ENCODE results near the gene S100A7A.
"Not testable (repeated sequence)": the region's sequence is repeated elsewhere in the genome, so short reads cannot be mapped to it uniquely, and the experiment has no call there.

S100A7A gene

DNA sequence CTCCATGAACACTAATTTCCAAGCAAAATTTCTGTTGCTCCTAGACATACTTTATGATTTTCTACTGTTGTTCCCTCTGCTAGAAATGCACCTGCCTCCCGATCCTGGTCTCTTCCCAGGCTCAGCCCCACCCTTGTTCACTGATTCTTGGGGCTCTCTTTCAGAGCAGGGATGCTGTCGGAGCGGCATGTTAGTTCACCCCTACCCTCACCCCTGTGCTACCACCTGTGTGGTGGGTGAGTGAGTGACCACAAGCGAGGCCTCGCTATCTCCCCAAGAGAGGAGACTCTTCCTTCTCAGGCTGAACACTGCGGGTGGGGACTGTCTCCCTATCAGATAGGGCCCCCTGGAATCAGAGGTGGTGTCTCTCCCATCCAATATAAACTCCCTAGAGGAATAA, 20.5 kb upstream of the S100A7A start:
- DNase-seq: no peak

DNA sequence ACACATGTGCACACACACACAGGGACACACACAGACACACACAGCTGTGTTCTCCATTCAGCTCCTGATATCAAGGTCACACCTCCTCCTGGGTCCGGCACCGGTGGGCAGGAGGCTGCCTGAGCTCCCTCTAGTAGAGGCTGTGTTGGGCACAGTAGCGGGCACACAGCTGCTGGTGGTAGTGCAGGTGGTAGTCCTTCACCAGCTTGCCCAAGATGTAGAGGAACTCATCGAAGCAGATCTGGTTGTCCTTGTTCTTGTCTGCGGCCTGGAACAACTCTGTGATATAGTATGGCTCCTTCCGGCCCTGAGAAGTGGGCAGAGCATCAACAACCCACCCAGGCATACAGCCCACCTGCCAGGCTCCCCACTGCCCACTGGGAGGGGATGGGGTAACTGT, 19.9 kb upstream of the S100A7A start:
- DNase-seq: no peak

DNA sequence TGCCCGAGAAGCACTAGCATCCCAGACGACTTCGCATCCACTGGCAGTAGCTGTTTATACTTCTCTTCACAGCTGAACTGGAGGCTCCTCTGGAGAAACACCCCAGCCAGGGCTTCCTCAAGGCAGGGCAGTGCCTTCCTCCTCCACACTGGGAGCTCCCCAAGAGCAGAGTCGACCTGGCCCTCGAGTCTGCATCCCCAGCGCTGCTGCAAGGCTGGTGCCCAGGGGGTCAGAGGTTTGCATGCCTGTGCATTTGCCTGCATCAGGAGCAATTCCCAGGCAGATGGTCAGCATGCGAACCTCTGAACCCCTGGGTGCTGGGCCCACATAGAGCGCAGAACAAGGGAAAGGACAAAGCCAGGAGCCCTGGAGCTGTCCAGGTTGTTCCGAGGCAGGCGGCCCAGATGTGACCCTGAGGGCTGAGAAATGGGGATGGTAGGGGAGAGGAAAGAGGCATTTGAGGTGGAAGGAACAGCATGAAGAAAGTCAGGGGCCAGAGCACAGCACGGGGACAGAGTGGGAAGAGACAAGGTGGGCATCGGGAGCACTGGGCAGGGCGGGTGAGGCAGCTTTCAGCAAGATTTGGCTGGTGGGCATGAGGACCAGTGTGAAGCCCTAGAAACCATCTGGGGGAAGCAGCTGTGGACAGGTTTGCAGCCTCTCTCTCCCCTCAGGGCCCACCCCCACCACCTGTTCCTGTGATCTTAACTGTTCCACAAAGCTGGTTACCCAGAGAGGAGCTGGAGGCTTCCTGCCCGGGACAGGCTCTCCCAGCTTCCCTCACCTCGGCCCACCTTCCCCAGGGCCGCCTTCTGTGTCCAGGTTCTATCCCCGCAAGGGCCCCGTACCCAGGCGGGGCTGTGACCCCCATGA, 19.0 kb upstream of the S100A7A start:
- no peak for DNase-seq

DNA sequence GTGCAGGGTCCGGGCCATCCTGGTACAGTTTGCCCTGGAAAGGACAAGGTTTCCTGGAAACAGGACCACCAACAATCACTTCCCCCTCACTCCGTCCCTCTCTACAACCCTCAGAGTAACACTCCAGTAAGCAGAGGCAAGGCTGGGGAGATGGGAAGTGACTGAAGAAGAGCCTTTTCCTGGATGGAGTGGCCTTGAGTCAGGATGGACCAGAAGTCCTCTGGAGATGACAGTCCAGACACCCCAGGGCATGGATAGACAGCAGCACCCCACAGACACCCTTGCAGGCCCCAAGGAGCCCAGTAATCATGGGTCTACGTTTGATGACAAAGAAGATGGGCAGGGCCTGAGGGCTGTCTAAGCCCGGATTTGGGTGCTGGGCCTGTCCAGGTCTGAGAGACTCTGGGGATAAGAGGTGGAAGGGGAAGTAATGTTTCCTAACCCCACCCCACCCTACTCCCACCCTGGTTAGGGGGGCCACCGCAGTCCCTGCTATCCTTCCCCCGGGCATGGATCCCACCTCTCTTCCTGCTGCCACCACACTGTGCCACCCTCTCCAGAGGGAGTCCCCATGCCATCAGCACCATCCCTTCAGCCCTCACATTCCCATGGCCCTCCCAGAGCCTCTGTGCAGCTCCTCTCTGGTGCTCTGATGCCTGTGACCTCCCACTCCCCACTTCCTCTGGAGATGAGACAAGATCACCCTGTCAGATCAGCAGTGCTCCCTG, 18.2 kb upstream of the S100A7A start:
- no peak for DNase-seq

DNA sequence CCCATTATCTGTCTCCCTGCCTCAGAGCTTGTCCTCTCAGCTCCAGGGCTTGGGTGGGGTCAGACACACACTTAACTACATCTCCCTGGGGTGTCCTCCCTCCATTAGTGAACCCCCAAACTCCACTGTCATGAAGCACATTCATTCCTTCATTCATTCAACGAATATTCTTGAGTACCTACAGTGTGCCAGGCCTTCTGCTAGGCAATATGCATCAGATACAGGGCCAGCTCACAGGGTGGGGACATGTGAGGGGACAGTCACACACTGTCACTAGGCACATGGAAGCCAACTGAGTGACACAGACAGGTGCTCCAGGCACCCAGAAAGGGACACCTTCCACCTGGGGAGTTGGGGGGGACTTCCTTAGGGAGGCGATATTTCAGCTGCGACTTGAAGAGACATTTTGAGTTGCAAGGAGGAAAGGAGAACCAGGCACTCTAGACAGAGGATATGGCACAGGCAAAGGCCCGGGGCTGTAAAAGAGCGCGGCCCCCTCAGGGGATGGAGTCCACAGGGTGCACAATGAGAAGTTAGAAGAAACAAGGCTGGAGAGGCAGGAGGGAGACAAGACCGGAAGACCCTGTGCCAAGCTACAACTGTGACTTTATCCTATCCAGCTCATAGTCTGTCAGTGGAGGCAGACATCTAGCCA, 16.8 kb upstream of the S100A7A start:
- no peak for DNase-seq

DNA sequence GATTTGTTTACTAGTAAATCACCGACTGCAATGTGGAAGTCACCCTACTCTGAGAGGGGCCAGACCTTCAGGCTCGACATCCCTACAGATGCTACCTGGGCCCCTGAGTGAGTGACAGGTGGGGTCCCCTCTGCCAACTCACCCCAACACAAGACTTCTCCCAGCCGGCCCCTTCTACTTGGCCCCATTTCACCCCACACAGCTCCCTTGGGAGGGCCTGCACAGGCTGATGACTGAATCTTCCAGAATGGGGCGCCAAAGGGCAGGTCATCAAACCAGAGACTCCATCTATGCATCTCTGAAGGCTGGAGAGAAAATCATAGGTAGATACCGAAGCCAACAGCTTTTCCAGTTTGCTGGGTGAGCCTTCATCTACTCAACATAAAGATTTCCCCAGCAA, 16.1 kb upstream of the S100A7A start:
- no peak for DNase-seq

DNA sequence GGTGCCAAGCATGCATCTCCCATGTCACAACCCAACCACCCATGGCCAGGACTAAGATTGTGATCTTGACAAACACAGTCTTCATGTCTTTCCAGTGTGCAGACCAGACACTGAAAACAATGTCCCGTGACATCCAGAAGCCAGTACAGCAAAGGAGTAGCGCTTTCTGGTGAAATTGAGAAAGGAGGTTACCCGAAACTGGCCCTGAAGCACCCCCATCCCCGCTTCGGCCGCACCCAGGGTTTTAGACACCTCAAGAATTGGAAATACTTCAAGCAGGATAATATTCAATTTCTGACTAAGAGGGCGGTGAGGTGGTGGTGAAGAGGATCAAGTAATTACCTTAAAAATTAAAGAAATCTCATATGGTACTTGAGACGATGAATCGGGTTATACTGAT, 14.9 kb upstream of the S100A7A start:
- DNase-seq: no peak

DNA sequence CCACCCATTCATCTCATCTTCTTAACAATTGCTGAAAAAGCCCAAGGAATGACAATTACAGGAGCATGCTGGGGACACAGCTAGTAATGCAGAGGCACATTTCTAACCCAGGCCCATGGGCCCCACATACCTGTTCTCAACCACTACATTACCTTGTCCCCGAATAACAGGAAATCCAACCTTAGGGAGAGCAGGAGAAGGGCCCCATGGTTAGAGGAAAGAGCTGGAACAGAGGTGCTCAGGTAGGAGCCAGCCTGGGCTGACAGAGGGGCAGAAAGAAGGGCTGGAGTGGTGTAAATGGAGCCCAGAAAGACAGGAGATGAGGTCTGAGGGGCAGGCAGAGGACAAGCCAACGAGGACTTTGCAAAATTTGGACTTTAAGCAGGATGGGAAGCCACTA, 14.1 kb upstream of the S100A7A start:
- DNase-seq: no peak

DNA sequence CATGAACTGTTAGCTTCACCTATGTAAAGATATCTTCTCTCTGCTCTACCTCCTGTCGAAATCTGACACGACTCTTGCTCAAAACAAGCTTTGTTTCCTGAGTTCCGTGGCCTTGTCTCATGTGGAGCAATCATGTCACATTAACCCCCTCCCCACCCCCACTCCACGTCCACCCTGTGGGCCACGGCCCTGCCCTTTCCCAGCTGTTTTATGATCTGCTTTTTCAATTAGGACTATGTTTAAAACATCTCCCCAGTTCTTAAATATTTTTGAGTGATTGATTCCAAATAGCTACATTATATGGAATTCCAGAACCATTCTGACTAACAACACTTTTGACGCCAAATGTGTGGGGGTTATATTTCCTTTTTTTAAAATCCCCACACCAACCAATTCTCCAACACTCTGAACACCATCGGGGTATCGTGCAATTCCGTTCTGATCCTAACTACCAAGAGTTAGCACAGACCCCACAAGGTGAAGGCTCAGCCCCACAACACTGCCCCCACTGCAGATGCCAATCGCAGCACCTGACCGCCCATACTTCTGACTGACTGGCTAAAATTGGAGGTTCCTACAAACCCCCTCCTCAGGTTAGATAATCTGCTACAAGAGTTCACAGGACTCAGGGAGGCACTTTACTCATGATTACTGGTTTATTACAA, 12.8 kb upstream of the S100A7A start:
- DNase-seq: no peak

DNA sequence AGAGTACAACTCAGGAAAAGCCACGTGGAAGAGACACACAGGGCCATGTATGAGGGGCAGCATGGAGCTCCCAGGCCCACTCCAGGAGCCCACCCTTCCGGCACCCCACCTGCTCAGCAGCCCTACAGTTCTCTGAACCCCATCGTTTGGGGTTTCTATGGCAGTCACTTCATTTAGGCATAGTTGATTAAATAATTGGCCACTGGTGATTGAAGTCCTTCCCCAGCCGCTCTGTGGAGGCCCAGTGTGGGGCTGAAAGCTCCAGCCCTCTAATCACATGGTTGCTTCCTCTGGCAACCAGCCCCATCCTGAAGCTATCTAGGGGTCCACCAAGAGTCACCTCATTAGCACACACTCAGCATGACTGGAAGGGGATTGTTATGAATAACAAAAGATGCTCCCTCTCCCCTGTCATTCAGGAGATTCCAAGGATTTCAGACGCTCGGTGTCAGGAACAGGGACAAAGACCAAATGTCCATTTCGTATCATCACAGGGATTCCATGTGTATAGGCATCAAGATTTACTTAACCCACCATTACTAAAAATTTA, 12.2 kb upstream of the S100A7A start:
- no peak for DNase-seq

DNA sequence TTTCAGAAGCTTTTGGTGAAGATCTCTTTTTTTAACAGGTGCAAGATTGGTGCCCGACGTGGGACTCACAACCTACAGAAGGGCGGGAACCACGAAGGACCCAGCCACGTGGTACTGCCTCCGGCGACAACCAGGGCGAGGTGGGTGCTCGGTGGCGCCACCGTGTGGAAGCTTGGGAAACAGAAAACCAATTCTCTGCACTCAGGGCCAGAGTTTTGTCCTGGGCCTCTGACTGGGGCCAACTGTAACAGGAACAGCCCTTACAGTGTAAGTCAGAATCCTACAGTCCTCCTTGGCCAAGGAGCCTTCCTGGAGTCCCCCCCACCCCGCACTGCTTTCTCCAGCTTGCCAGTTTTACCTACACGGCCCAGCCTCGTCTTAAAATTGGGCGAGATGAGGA, 11.6 kb upstream of the S100A7A start:
- DNase-seq: peak; percentile 50

DNA sequence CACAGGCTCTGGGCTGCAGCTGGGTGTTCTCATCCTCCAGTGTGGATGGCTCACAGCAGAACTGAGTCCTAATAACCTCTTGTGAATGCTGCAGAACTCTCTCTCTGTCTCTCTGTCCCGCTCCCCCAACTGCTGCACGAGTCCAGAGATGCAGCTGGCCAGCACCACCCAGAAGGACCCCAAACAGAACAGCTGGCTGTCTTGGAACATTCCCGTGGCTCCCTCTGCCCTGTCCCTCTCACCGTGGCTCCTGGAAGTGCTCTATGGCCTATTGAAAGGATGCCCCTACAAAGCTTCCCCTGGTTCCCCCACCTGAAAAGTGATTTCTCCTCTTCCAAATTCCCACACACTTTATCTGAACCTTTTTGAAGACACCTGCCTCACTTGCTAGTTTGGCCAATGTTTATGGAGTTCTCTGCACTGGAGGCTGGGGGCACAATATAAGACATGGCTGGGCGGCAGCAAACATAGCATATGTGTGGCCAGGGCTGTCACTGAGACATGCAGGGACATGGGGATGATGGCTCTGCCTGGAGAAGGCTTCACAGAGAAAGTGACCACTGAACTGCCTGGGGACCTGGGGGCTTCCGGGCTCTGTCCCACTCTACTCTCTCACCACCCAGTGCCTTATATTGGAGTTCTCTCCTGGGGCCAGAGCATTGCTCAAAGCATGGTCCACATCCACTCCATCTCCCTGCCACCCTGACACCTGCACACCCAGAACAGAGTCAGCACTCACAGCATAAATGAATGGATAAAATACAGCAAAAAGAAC, 10.3 kb upstream of the S100A7A start:
- DNase-seq: not testable (repeated sequence)

DNA sequence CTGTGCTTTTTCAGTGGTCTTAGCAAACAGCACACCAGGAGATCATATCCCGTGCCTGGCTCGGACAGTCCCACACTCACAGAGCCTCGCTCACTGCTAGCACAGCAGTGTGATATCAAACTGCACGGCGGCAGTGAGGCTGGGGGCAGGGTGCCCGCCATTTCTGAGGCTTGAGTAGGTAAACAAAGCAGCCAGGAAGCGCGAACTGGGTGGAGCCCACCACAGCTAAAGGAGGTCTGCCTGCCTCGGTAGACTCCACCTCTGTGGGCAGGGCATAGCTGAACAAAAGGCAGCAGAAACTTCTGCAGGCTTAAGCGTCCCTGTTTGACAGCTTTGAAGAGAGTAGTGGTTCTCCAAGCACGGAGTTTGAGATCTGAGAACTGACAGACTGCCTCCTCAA, 9.0 kb upstream of the S100A7A start:
- not testable (repeated sequence) for DNase-seq

DNA sequence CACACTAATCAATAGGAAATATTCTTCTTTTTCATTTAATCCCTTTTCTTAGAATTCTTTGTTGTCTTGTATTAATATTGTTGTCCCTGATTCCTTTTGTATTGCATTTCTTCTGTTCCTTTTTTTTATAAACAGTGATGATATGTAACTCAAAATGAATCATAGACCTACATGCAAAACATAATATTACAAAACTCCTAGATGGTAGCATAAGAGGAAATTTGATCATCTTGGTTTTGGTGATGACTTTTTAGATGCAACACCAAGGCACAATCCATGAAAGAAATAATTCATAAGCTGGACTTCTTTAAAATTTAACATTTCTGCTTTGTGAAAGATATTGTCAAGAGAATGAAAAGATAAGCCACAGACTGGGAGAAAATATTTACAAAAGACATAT, 2.4 kb upstream of the S100A7A start:
- DNase-seq: not testable (repeated sequence)

DNA sequence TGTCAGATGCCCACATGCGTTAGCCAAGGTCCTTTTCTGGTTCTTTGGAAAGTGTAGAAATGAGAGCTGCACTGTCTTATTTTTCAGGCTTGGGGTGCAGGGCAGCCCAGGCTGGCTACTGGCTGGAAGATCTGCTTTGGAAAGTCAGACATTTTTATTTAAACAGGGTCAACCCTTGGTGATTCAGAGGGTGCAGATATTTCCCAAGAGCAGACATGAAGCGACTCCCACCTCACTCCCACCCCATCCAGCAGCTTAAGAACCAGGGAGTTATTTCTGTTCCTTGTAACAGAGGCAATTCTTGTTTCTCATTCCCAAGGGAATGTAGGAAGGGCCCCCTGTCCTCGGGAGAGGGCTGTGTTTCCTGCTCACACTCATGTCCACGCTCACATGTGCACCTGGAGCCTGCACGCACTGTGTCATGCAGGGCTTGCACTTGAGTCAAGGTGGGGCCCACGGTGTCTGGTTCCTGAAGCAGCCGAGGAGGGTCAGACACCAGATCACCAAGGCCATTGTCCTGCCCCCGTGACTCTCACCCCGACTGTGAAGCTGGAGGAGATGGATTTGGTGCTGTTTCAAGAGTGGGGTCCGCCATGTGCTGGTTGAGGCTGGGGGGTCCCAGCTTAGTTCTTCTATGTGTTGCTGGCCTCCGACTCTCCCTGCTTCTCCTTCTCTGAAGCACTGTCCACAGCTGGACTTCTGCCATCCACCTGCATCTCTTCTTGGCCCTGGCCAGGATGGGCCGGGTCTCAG, 992 bp downstream of the S100A7A start:
- no peak for DNase-seq

DNA sequence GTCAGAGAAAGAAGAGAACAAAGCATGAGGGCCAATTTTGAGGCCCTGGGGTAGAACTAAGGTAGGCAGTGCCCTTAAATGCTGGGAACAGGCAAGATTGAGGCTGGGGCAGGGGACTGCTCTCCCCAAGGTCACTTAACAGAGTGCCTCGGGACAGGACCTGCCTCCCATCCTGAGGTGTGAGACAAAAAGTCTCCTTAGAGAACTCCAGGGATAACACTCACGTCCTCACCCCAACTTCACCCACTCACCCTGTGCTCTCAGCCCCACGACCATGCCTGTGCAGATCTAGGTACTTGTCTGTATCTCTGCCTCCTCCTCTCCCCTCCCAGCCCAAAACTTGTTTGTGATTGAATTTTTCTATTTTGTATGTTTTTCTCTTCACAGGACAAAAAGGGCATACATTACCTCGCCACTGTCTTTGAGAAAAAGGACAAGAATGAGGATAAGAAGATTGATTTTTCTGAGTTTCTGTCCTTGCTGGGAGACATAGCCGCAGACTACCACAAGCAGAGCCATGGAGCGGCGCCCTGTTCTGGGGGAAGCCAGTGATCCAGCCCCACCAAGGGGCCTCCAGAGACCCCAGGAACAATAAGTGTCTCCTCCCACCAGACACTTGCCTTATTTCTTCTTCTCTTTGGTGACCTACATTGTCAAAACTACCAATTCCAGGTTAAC, 2.6 kb downstream of the S100A7A start:
- DNase-seq: not testable (repeated sequence)

DNA sequence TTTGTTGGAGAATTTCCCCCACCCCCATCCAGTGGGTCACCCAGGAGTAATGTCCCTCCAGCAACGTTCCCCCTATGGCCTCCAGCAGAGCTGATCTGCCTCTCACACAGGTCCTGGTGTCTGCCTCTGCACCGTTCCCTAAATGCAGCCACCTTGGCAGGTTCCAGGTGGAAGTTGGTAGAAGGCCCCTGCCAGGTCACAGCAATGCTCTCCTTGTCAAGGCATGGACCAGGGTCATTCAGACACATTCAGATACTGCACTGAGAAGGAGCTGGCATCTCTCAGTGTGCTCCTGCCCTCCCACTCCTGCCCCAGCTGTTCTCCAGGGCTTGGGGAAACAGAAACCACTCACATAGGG, 3.1 kb downstream of the S100A7A start:
- not testable (repeated sequence) for DNase-seq

DNA sequence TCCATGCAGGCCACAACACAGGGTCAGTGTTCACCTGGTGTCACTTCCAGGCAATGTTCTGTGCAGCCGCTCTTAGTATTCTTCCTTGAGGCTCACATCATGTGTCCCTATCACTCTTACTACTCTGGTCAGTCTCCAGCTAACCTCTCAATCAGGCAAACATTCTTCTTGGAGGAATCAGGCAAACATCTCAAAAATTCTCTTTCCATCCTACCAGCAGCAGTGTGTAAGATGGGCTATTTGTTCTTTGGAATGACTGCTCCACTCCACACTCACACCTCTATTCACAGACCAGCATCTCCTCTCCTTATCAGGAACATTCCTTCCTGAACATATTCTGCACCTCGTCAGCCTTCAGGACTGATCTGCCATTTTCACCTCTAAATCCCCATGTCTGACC, 4.0 kb downstream of the S100A7A start:
- DNase-seq: no peak

DNA sequence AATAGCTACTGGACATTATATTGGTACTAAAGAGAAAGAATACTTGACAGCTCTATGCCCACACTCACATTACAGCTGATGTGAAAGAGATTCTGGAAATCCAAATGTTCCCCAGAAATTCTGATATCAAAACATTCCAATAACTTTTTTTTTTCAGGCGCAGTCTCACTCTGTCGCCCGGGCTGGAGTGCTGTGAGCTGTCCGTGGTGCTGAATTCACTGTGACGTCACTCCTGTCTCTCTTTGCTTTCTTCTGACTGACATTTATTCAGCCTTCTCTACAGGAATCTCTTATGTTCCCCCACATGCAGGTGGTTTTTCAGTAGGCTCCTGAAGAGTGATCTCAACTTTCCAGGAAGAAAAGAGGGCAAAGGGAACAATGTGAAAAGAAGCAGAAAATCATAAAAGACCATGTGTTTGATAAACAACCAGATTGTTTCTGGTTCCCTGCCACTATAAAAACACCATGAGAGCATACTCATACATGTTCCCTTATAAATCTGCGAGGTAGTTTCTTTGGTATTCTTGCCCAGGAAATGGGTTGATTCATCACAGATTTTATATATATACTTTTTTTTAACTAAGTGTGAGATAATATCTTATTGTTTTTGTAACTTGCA, 6.2 kb downstream of the S100A7A start:
- DNase-seq: peak; percentile 67

DNA sequence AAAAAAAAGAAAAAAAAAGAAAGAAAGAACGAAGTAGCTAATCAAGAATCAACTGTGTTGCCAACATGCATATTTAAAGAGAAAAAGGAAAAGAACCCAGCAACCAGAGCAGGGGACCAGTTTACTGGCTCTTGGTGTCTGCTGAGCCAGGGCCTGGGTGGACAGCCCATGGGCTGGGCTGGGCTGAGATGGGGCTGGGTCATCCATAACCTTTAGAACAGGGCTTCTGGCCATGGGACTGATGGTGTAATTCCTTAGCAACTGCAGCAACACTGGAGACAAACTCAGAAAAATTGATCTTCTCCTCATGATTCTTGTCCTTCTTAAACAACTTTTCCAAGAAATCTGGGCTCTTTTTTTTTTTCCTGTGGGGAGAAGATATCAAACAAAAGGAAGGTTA, 10.5 kb downstream of the S100A7A start:
- DNase-seq: no peak

Data from T-helper 9 cell (primary cell).